GM23248 (cell line): Measurements from ENCODE around the gene DNPEP.

Experiments
- EZH2 ChIP-seq: fragments of 200-600 bp; sonication (generic); IDR thresholded peaks from 2 replicates; pipeline ENCODE4 v1.6.1; 2018; ENCODE audit warnings: antibody characterized with exemption, mild to moderate bottlenecking; ENCODE audit not compliant: insufficient read depth, poor library complexity, severe bottlenecking
- EZH2phosphoT487 ChIP-seq: fragments of 200-600 bp; sonication (generic); IDR thresholded peaks from 2 replicates; pipeline ENCODE4 v1.6.1; 2018; ENCODE audit warnings: antibody characterized with exemption, moderate library complexity, mild to moderate bottlenecking, low read depth; ENCODE audit not compliant: insufficient read depth

GRCh38 chr2:219434718-219435525 lies 47.2 kb upstream of the DNPEP start, which contains the start of gene SPEG:
- TF ChIP-seq EZH2 (no peak), EZH2phosphoT487 (no peak)
